ENCODE measurements around the gene ZNF563. TPM values are rescaled to one million over a fixed set of nuclear protein-coding genes. Genes with fewer than 3 reads are reported as not detected.

ZNF563 gene
- total RNA-seq, 1 donor from 2014 or later: 2.6 TPM

- H3K27ac ChIP-seq: no peak overlapping the region
- no peak overlapping the region for H3K4me3 ChIP-seq
- no peaks in the 10 kb centered on the region for H3K4me1 Mint-ChIP-seq
- H3K36me3 ChIP-seq: no peaks in the 10 kb centered on the region
- no peaks in the 10 kb centered on the region for H4K20me1 ChIP-seq (ENCODE audit: low read depth)
- H3K79me2 ChIP-seq (ENCODE audit: low read depth): peaks cover 63% of the 10 kb centered on the region
- peaks cover 22% of the 10 kb centered on the region for H3K36me3 Mint-ChIP-seq
- no peaks in the 10 kb centered on the region for H3K27me3 ChIP-seq
- no peak overlapping the region for H3K4me2 ChIP-seq
- TF ChIP-seq EZH2phosphoT487 (IDR thresholded peaks at IDR 0.05) (no peak), EZH2 (IDR thresholded peaks at IDR 0.05) (no peak)
- TF ChIP-seq, protein P1, sequence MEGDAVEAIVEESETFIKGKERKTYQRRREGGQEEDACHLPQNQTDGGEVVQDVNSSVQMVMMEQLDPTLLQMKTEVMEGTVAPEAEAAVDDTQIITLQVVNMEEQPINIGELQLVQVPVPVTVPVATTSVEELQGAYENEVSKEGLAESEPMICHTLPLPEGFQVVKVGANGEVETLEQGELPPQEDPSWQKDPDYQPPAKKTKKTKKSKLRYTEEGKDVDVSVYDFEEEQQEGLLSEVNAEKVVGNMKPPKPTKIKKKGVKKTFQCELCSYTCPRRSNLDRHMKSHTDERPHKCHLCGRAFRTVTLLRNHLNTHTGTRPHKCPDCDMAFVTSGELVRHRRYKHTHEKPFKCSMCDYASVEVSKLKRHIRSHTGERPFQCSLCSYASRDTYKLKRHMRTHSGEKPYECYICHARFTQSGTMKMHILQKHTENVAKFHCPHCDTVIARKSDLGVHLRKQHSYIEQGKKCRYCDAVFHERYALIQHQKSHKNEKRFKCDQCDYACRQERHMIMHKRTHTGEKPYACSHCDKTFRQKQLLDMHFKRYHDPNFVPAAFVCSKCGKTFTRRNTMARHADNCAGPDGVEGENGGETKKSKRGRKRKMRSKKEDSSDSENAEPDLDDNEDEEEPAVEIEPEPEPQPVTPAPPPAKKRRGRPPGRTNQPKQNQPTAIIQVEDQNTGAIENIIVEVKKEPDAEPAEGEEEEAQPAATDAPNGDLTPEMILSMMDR (IDR thresholded peaks at IDR 0.05): no peak
- H3K9me3 Mint-ChIP-seq: peaks cover 55% of the 10 kb centered on the region
- H2AFZ ChIP-seq (replicated peaks): no peak overlapping the region
- H3K27ac Mint-ChIP-seq: no peak overlapping the region
- H3K4me3 Mint-ChIP-seq: no peak overlapping the region
- DNase-seq (ENCODE audit: low spot score): no peak
- H3K27me3 Mint-ChIP-seq (ENCODE audit: insufficient read depth, low read depth): peaks cover 8% of the 10 kb centered on the region
- no peaks in the 10 kb centered on the region for H3F3A ChIP-seq (ENCODE audit: low read depth)
- peaks cover 14% of the 10 kb centered on the region for H3K9me3 ChIP-seq (ENCODE audit: low read depth)
- H3K4me1 ChIP-seq: no peaks in the 10 kb centered on the region
- H3K9ac ChIP-seq: no peak overlapping the region
Observed at GRCh38 chr19:12284631-12285030, 48.8 kb downstream of the ZNF563 start.

- Mint-ChIP-seq H3K9me3 (peaks cover 55% of the 10 kb centered on the region), H3K4me3 (no peak overlapping the region), H3K4me1 (no peaks in the 10 kb centered on the region), H3K27ac (no peak overlapping the region), H3K36me3 (peaks cover 26% of the 10 kb centered on the region), H3K27me3 (ENCODE audit: insufficient read depth, low read depth) (peaks cover 8% of the 10 kb centered on the region)
- Histone ChIP-seq H4K20me1 (ENCODE audit: low read depth) (no peaks in the 10 kb centered on the region), H3K4me1 (no peaks in the 10 kb centered on the region), H3K36me3 (no peaks in the 10 kb centered on the region), H2AFZ (replicated peaks) (no peak overlapping the region), H3K27ac (no peak overlapping the region), H3K27me3 (no peaks in the 10 kb centered on the region), H3K9me3 (ENCODE audit: low read depth) (peaks cover 14% of the 10 kb centered on the region), H3K4me3 (no peak overlapping the region), H3K9ac (no peak overlapping the region), H3K4me2 (no peak overlapping the region), H3K79me2 (ENCODE audit: low read depth) (peaks cover 65% of the 10 kb centered on the region), H3F3A (ENCODE audit: low read depth) (no peaks in the 10 kb centered on the region)
- no peak for TF ChIP-seq EZH2phosphoT487 (IDR thresholded peaks at IDR 0.05)
- TF ChIP-seq, protein P1 (IDR thresholded peaks at IDR 0.05): no peak
- no peak for TF ChIP-seq EZH2 (IDR thresholded peaks at IDR 0.05)
- DNase-seq (ENCODE audit: low spot score): no peak
Observed at GRCh38 chr19:12284226-12284625, 49.2 kb downstream of the ZNF563 start.

DNA sequence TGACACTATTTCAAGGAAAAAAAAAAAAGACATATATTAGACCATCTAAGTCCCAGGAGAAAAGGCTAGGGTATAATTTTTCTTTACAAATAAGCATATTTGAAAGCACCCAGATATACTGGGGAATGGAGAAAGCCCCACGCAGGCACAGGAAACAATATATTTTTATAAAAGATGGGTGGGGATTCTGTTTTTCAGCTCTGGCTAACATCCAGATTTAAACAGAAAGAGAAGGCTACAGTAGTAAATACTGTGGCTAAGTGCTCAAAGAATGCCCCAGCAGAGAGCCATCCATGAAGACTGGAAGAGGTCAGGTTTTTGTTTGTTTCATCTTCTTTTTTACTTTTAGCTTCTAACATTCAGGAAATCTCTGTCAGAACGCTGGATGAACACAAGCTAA is 54.7 kb downstream of the ZNF563 start:
- Mint-ChIP-seq H3K9me3 (peaks cover 69% of the 10 kb centered on the region), H3K27me3 (ENCODE audit: insufficient read depth, low read depth) (peaks cover 4% of the 10 kb centered on the region), H3K36me3 (peaks cover 42% of the 10 kb centered on the region), H3K27ac (no peak overlapping the region), H3K4me3 (no peak overlapping the region), H3K4me1 (no peaks in the 10 kb centered on the region)
- Histone ChIP-seq H3K4me2 (no peak overlapping the region), H3F3A (ENCODE audit: low read depth) (no peaks in the 10 kb centered on the region), H3K4me1 (no peaks in the 10 kb centered on the region), H4K20me1 (ENCODE audit: low read depth) (no peaks in the 10 kb centered on the region), H3K27me3 (no peaks in the 10 kb centered on the region), H3K4me3 (no peak overlapping the region), H3K9ac (no peak overlapping the region), H3K9me3 (ENCODE audit: low read depth) (peaks cover 23% of the 10 kb centered on the region), H3K36me3 (peaks cover 23% of the 10 kb centered on the region), H3K27ac (no peak overlapping the region), H2AFZ (replicated peaks) (no peak overlapping the region), H3K79me2 (ENCODE audit: low read depth) (peaks cover 43% of the 10 kb centered on the region)
- TF ChIP-seq, protein P1 (IDR thresholded peaks at IDR 0.05): no peak
- TF ChIP-seq EZH2phosphoT487 (IDR thresholded peaks at IDR 0.05) (no peak), EZH2 (IDR thresholded peaks at IDR 0.05) (no peak)
- no peak for DNase-seq (ENCODE audit: low spot score)
